Activated T-helper 1 cell treated with anti-CD3 and anti-CD28 coated beads, Interleukin-12 subunit alpha, Interleukin-12 subunit beta, Interleukin-2, Interleukin-4 antibody, amounts not matched to agents 30 ng/mL and 10 ng/mL and 1 ng/mL, durations not matched to agents 14 hours and 24 hours and 36 hours (primary cell): ENCODE measurements around the gene CFAP46. TPM values are rescaled to one million over a fixed set of nuclear protein-coding genes. Genes with fewer than 3 reads are reported as not detected.
"Not testable (repeated sequence)": the region's sequence is repeated elsewhere in the genome, so short reads cannot be mapped to it uniquely, and the experiment has no call there.

Source experiments
- DNase-seq: peaks from one replicate; pipeline ENCODE4 v3.0.0; 2021; ENCODE audit warnings: low spot score
- H3K27ac Mint-ChIP-seq: one replicate; pipeline ENCODE4 v1.8.0; 2021; ENCODE audit warnings: mild to moderate bottlenecking, mixed read lengths
- H3K27me3 Mint-ChIP-seq: one replicate; pipeline ENCODE4 v1.8.0; 2022; ENCODE audit warnings: mild to moderate bottlenecking, moderate library complexity, mixed read lengths; ENCODE audit not compliant: insufficient read depth
- H3K36me3 Mint-ChIP-seq: one replicate; pipeline ENCODE4 v1.8.0; 2021; ENCODE audit warnings: low read depth, mixed read lengths
- H3K4me1 Mint-ChIP-seq: one replicate; pipeline ENCODE4 v1.8.0; 2021; ENCODE audit warnings: low read depth, mixed read lengths
- H3K4me3 Mint-ChIP-seq: one replicate; pipeline ENCODE4 v1.8.0; 2021; ENCODE audit warnings: mild to moderate bottlenecking, moderate library complexity, mixed read lengths
- H3K9me3 Mint-ChIP-seq: one replicate; pipeline ENCODE4 v1.8.0; 2021; ENCODE audit warnings: mixed read lengths
- intact Hi-C: fragments of 100-400 bp; cut with micrococcal nuclease; formaldehyde crosslinking; loops from one replicate; pipeline ENCODE4 v1.15.1; 2024
- total RNA-seq: library from RNA; stranded (reverse); gene quantifications from 2 replicates; pipeline ENCODE4 v1.2.3, GENCODE V29; 2022

CFAP46 gene
- total RNA-seq, 1 donor from 2014 or later = not detected

DNA sequence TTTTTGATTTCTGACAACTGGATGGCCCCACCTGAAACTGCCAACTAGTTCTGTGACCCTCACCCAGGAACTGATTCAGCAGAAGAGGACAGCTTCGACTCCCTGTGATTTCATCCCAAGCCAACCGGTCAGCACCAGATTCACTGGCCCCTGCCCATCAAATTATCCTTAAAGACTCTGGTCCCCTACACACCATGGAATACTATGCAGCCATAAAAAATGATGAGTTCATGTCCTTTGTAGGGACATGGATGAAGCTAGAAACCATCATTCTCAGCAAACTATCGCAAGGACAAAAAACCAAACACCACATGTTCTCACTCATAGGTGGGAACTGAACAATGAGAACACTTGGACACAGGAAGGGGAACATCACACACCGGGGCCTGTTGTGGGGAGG, 13.9 kb upstream of the CFAP46 start:
- H3K27me3 Mint-ChIP-seq, H3K4me1 Mint-ChIP-seq, H3K4me3 Mint-ChIP-seq, H3K27ac Mint-ChIP-seq, H3K9me3 Mint-ChIP-seq, H3K36me3 Mint-ChIP-seq, DNase-seq, intact Hi-C loops: not testable (repeated sequence)

DNA sequence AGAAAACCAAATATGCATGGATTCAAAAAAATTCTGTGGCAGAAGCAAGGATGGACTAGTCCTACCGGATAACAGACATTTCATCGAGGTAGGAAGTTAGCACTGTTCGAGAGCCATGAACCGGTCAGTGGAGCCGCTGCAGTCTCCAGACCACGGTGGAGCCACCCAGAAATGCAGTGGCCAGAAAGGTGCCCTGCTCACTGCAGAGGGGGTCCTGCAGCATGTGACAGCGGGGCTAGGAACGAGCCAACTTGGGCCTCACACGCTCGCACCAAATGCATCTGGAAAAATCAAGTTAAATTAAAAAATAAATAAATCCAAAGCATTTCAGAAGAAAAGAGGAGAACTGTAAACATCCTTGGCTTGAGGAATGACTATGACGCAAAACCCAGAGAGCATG, 13.1 kb upstream of the CFAP46 start:
- no peak overlapping the region for H3K27ac Mint-ChIP-seq
- H3K9me3 Mint-ChIP-seq = no peaks in the 10 kb centered on the region
- intact Hi-C loops = no loop called here
- H3K27me3 Mint-ChIP-seq = peaks cover 6% of the 10 kb centered on the region
- no peaks in the 10 kb centered on the region for H3K36me3 Mint-ChIP-seq
- DNase-seq = no peak
- H3K4me1 Mint-ChIP-seq = no peaks in the 10 kb centered on the region
- H3K4me3 Mint-ChIP-seq = no peak overlapping the region

- Mint-ChIP-seq H3K9me3 (no peaks in the 10 kb centered on the region), H3K4me1 (no peaks in the 10 kb centered on the region)
These were observed 11.1 kb upstream of the CFAP46 start for GRCh38 chr10:132953428-132953827.

GRCh38 chr10:132951926-132952325, 9.6 kb upstream of the CFAP46 start:
- intact Hi-C loops = no loop called here
- DNase-seq = no peak
- H3K27ac Mint-ChIP-seq = no peak overlapping the region
- peaks cover 9% of the 10 kb centered on the region for H3K27me3 Mint-ChIP-seq
- no peak overlapping the region for H3K4me3 Mint-ChIP-seq
- no peaks in the 10 kb centered on the region for H3K36me3 Mint-ChIP-seq
- no peaks in the 10 kb centered on the region for H3K9me3 Mint-ChIP-seq
- no peaks in the 10 kb centered on the region for H3K4me1 Mint-ChIP-seq

More at GRCh38 chr10:132953428-132953827, 11.1 kb upstream of the CFAP46 start:
- Mint-ChIP-seq H3K27me3 (peaks cover 9% of the 10 kb centered on the region), H3K27ac (no peak overlapping the region), H3K4me3 (no peak overlapping the region), H3K36me3 (no peaks in the 10 kb centered on the region)
- intact Hi-C loops = no loop called here
- DNase-seq = no peak

GRCh38 chr10:132948351-132948750, 6.0 kb upstream of the CFAP46 start:
- no peak for DNase-seq
- Mint-ChIP-seq H3K36me3 (no peaks in the 10 kb centered on the region), H3K4me3 (no peak overlapping the region), H3K27ac (no peak overlapping the region), H3K4me1 (no peaks in the 10 kb centered on the region), H3K9me3 (no peaks in the 10 kb centered on the region), H3K27me3 (peaks cover 15% of the 10 kb centered on the region)
- intact Hi-C loops = no loop called here

DNA sequence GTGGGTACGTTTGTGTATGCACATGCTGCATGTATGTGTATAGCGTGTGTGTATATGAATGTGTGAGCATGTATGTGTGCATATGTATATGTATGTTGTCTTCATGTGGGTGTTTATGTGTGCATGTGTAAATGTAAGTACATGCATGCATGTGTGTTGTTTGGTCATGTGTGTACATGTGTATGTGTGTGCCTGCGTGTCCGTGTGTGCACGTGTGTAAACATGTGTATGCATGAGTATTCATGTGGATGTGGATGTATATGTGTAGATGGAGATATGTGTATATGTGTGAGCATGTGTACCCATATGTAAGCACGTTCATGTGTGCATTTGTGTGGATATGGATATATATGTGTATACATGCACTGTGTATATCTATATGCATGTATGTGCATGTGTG, 5.5 kb upstream of the CFAP46 start:
- Mint-ChIP-seq H3K36me3 (no peaks in the 10 kb centered on the region), H3K27ac (no peak overlapping the region), H3K4me1 (no peaks in the 10 kb centered on the region), H3K9me3 (no peaks in the 10 kb centered on the region), H3K4me3 (no peak overlapping the region), H3K27me3 (peaks cover 16% of the 10 kb centered on the region)
- DNase-seq = no peak
- intact Hi-C loops = no loop called here

DNA sequence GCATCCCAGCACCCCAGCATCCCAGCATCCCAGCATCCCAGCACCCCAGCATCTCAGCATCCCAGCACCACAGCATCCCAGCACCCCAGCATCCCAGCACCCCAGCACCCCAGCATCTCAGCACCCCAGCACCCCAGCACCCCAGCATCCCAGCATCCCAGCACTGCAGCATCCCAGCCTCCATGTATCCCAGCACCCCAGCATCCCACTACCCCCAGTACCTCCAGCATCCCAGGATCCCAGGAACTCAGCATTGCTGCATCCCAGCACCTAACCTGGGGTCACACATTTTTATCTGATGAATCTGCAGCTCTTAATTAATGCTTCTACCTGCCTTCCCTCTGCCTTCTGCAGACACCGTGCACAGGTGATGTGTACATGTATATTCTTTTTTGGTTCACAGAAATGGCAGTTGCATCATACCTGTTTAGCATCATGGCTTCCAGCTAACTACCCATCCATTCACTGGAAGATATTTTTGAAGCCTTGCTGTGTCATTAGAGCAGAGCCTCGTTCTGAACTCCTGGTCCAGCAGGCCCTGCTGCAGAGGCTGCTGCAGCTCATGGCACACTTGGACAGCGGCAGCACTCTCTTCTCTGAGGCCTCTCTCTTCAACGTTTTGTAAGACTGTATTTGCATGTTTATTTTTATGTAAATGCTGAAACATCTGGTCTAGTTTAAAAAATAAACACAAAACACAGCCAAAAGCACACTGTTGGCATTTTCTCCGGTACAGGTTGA, 4.6 kb upstream of the CFAP46 start:
- DNase-seq = no peak
- H3K36me3 Mint-ChIP-seq = no peaks in the 10 kb centered on the region
- intact Hi-C loops = no loop called here

GRCh38 chr10:132946311-132946710, 3.9 kb upstream of the CFAP46 start:
- DNase-seq = no peak
- Mint-ChIP-seq H3K27me3 (peaks cover 24% of the 10 kb centered on the region), H3K36me3 (no peaks in the 10 kb centered on the region), H3K4me3 (no peak overlapping the region), H3K4me1 (no peaks in the 10 kb centered on the region), H3K27ac (no peak overlapping the region), H3K9me3 (no peaks in the 10 kb centered on the region)
- intact Hi-C loops = no loop called here

More for the DNA sequence above, 4.6 kb upstream of the CFAP46 start:
- Mint-ChIP-seq H3K27ac (no peak overlapping the region), H3K4me3 (no peak overlapping the region), H3K9me3 (no peaks in the 10 kb centered on the region), H3K27me3 (peaks cover 18% of the 10 kb centered on the region), H3K4me1 (no peaks in the 10 kb centered on the region)

DNA sequence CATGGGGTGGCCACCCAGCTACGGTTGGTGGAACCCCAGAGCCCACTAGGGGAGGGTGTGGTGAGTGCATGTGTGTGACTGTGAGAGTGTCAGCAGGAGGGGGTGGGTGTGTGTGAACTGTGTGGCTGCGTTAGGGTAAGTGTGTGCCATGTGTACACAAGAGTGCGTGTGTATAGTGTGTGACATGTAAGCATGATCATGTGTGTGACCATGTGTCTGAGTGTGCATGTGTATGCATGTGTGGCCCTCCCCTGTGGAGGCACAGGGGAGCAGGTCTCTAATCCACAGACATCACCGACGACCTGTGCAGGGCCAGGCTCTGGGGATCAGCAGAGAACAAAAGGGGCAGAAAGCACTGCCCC, 3.5 kb upstream of the CFAP46 start:
- H3K4me1 Mint-ChIP-seq = no peaks in the 10 kb centered on the region
- H3K9me3 Mint-ChIP-seq = no peaks in the 10 kb centered on the region
- no peaks in the 10 kb centered on the region for H3K36me3 Mint-ChIP-seq
- no peak overlapping the region for H3K27ac Mint-ChIP-seq
- intact Hi-C loops = no loop called here
- peaks cover 23% of the 10 kb centered on the region for H3K27me3 Mint-ChIP-seq
- no peak for DNase-seq
- H3K4me3 Mint-ChIP-seq = no peak overlapping the region

DNA sequence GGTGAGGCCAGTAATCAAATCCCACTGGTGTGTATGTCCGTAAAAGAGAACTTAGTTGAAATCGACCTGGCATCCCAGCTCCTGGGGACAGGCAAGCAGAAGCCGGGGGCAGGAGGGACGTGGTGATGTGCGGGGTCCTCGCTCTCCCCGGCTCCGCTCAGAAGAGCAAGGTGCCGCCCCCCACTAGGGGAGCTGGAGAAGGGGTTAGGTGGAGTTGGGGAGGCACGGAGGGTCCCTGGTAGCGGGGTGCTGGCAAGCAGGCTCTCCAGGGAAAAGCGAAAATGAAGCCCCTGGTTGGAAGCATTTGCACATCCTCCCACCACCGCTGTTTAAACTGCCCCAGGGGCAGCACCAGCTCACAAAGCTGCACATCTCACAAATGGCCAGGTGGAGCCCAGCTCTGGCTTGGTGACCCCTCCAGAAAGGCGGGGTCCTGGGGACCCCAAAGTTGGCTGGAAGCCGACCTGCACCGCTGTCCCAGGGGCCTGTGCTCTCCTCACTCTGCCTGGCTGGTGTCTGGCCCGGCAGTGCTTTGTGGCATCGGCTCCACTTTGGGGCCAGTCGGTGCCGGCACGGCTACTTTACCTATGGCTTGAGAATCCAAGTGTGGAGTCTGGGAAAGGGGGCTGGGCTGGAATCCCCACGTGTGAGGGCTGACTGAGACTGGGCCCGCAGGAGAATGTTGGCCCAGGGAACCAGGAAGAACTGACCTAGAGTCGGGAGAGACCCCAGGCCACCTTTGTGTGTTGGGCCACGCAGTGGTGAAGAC, 2.9 kb upstream of the CFAP46 start:
- Mint-ChIP-seq H3K36me3 (no peaks in the 10 kb centered on the region), H3K4me3 (no peak overlapping the region), H3K9me3 (no peaks in the 10 kb centered on the region), H3K27ac (no peak overlapping the region), H3K27me3 (peaks cover 25% of the 10 kb centered on the region), H3K4me1 (no peaks in the 10 kb centered on the region)
- intact Hi-C loops = no loop called here
- DNase-seq = no peak

DNA sequence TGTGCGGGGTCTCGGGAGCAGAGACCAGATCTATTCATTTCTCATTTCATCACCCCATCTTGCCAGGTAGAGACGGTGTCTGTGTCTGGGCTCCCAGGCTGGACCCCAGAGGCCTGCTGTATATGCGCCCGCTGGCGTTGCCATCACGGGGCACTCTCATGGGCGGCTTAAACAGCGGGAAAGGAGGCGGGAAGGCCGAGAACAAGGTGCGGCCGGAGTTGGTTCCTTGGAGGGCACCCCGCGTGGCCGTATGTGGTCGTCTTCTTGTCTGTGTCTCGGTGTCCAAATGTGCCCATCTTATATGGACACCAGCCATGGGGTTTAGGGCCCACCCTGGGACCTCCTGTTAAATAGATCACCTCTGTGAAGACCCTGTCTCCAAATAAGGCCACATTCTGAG, 2.1 kb upstream of the CFAP46 start:
- H3K36me3 Mint-ChIP-seq = no peaks in the 10 kb centered on the region
- H3K9me3 Mint-ChIP-seq = no peaks in the 10 kb centered on the region
- no peaks in the 10 kb centered on the region for H3K4me1 Mint-ChIP-seq
- H3K27ac Mint-ChIP-seq = no peak overlapping the region
- no peak overlapping the region for H3K4me3 Mint-ChIP-seq
- H3K27me3 Mint-ChIP-seq = peaks cover 25% of the 10 kb centered on the region
- intact Hi-C loops = no loop called here
- no peak for DNase-seq

- no peaks in the 10 kb centered on the region for H3K9me3 Mint-ChIP-seq
- no peak overlapping the region for H3K27ac Mint-ChIP-seq
- no peaks in the 10 kb centered on the region for H3K36me3 Mint-ChIP-seq
- peaks cover 27% of the 10 kb centered on the region for H3K27me3 Mint-ChIP-seq
- intact Hi-C loops = no loop called here
- H3K4me1 Mint-ChIP-seq = no peaks in the 10 kb centered on the region
- H3K4me3 Mint-ChIP-seq = no peak overlapping the region
- DNase-seq = no peak
These were observed 1.5 kb upstream of the CFAP46 start for GRCh38 chr10:132943791-132944404.

DNA sequence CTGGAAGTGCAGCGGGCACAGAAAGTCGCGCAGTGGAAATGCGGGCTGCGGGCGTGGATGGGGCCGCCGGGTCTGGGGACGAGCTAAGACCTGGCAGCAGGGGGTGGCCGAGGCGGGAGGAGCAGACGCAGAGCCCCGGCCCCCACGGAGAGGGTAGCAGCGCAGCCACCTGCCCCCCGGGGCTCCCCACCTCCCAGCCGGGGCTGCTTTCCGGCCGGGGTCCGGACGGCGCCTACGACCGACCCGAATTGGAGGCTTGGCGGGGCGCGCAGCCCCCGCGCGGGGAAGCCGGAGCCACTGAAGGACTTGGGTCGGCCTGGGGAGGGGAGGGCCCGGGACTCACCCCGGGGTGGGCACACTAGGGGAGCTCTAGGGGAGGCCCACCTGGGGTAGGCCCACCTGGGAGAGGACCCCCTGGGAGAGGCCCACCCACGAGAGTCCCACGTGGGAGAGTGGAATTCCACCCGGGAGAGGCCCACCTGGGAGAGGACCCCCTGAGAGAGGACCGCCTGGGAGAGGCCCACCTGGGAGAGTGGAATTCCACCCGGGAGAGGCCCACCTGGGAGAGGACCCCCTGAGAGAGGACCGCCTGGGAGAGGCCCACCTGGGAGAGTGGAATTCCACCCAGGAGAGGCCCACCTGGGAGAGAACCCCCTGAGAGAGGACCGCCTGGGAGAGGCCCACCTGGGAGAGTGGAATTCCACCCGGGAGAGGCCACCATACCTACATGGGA, 854 bp upstream of the CFAP46 start:
- Mint-ChIP-seq H3K27ac (no peak overlapping the region), H3K9me3 (no peaks in the 10 kb centered on the region), H3K36me3 (no peaks in the 10 kb centered on the region), H3K27me3 (peaks cover 29% of the 10 kb centered on the region), H3K4me1 (no peaks in the 10 kb centered on the region), H3K4me3 (no peak overlapping the region)
- intact Hi-C loops = no loop called here
- DNase-seq = no peak
